NT2/D1 (cell line): ENCODE data around the gene RNF135.
A peak's percentile ranks its signal among the peaks of the same experiment; 100 is the strongest.
"Not testable (repeated sequence)": the region's sequence is repeated elsewhere in the genome, so short reads cannot be mapped to it uniquely, and the experiment has no call there.

Source experiments
- DNase-seq: peaks from one replicate; pipeline ENCODE4 v3.0.0-alpha.2; 2011; ENCODE audit warnings: low read depth, low spot score
- H3K27me3 ChIP-seq: 2 replicates; pipeline ENCODE4 v1.6.0; 2011; ENCODE audit warnings: mild to moderate bottlenecking; ENCODE audit not compliant: insufficient read length, insufficient read depth
- H3K36me3 ChIP-seq: 2 replicates; pipeline ENCODE4 v1.6.1; 2011; ENCODE audit warnings: mild to moderate bottlenecking, low read length, mixed read lengths; ENCODE audit not compliant: insufficient read depth, insufficient read length
- H3K4me1 ChIP-seq: 2 replicates; pipeline ENCODE4 v1.5.1; 2011; ENCODE audit not compliant: insufficient read depth, insufficient read length
- H3K4me3 ChIP-seq: 2 replicates; pipeline ENCODE4 v1.5.1; 2011; ENCODE audit warnings: low read depth; ENCODE audit not compliant: insufficient read length
- H3K9ac ChIP-seq: 2 replicates; pipeline ENCODE4 v1.6.0; 2011; ENCODE audit warnings: low read depth; ENCODE audit not compliant: insufficient read length
- H3K9me3 ChIP-seq: 2 replicates; pipeline ENCODE4 v1.5.1; 2011; ENCODE audit warnings: mild to moderate bottlenecking, low read length; ENCODE audit not compliant: insufficient read depth
- SUZ12 ChIP-seq: IDR thresholded peaks from 2 replicates; pipeline ENCODE4 v1.6.1; 2011; ENCODE audit not compliant: insufficient read length, insufficient read depth; ENCODE audit errors: extremely low read depth
- YY1 ChIP-seq: IDR thresholded peaks from 2 replicates; pipeline ENCODE4 v1.6.1; 2011; ENCODE audit not compliant: insufficient read length, insufficient read depth
- ZNF274 ChIP-seq: IDR thresholded peaks from 2 replicates; pipeline ENCODE4 v1.6.1; 2011; ENCODE audit warnings: mild to moderate bottlenecking, low read depth, low read length

RNF135 gene

GRCh38 chr17:30958187-30958586 is 12.7 kb upstream of the RNF135 start:
- Histone ChIP-seq H3K4me3 (no peak overlapping the region), H3K36me3 (no peaks in the 10 kb centered on the region), H3K27me3 (no peaks in the 10 kb centered on the region), H3K9me3 (no peaks in the 10 kb centered on the region), H3K4me1 (peaks cover 4% of the 10 kb centered on the region), H3K9ac (no peak overlapping the region)
- TF ChIP-seq YY1 (no peak), SUZ12 (no peak), ZNF274 (no peak)
- no peak for DNase-seq

GRCh38 chr17:30961209-30962188 is 9.3 kb upstream of the RNF135 start:
- H3K9ac ChIP-seq = no peak overlapping the region
- H3K36me3 ChIP-seq = no peaks in the 10 kb centered on the region
- H3K4me3 ChIP-seq = no peak overlapping the region
- H3K9me3 ChIP-seq = no peaks in the 10 kb centered on the region
- H3K27me3 ChIP-seq = no peaks in the 10 kb centered on the region
- peaks cover 6% of the 10 kb centered on the region for H3K4me1 ChIP-seq
- no peak for DNase-seq
- no peak for TF ChIP-seq SUZ12
- TF ChIP-seq ZNF274 = no peak
- no peak for TF ChIP-seq YY1

- H3K9me3 ChIP-seq, H3K9ac ChIP-seq, H3K4me3 ChIP-seq, H3K27me3 ChIP-seq, H3K36me3 ChIP-seq, DNase-seq, H3K4me1 ChIP-seq: not testable (repeated sequence)
Measured at GRCh38 chr17:30964312-30964711, 6.5 kb upstream of the RNF135 start.

GRCh38 chr17:30964876-30965275 is 6.0 kb upstream of the RNF135 start:
- DNase-seq = no peak

GRCh38 chr17:30965686-30966085 is 5.2 kb upstream of the RNF135 start:
- H3K27me3 ChIP-seq = no peaks in the 10 kb centered on the region
- no peak overlapping the region for H3K9ac ChIP-seq
- no peaks in the 10 kb centered on the region for H3K36me3 ChIP-seq
- no peak overlapping the region for H3K4me3 ChIP-seq
- H3K9me3 ChIP-seq = no peaks in the 10 kb centered on the region
- TF ChIP-seq YY1 (no peak), ZNF274 (no peak), SUZ12 (no peak)
- peaks cover 4% of the 10 kb centered on the region for H3K4me1 ChIP-seq
- DNase-seq = no peak

More at GRCh38 chr17:30964876-30965275, 6.0 kb upstream of the RNF135 start:
- H3K36me3 ChIP-seq = no peaks in the 10 kb centered on the region
- no peaks in the 10 kb centered on the region for H3K27me3 ChIP-seq
- H3K9ac ChIP-seq = no peak overlapping the region
- H3K4me1 ChIP-seq = peaks cover 4% of the 10 kb centered on the region
- H3K4me3 ChIP-seq = no peak overlapping the region
- TF ChIP-seq YY1 (no peak), ZNF274 (no peak), SUZ12 (no peak)
- no peaks in the 10 kb centered on the region for H3K9me3 ChIP-seq

- H3K27me3 ChIP-seq, H3K4me1 ChIP-seq, H3K36me3 ChIP-seq, H3K9ac ChIP-seq, H3K9me3 ChIP-seq, DNase-seq, H3K4me3 ChIP-seq: not testable (repeated sequence)
Measured at GRCh38 chr17:30967911-30968310, 2.9 kb upstream of the RNF135 start.

GRCh38 chr17:30969989-30970830 is 629 bp upstream of the RNF135 start:
- TF ChIP-seq ZNF274 = no peak
- no peak for TF ChIP-seq YY1
- no peak for TF ChIP-seq SUZ12
- Histone ChIP-seq H3K4me3 (peak overlapping the region; percentile 60), H3K36me3 (peaks cover 1% of the 10 kb centered on the region), H3K9me3 (no peaks in the 10 kb centered on the region), H3K27me3 (no peaks in the 10 kb centered on the region), H3K4me1 (peaks cover 2% of the 10 kb centered on the region), H3K9ac (peak overlapping the region; percentile 84)
- DNase-seq = no peak
